Peyer's patch (tissue), 4 donors: ENCODE results near the gene FXR2.

Experiments used
- CTCF ChIP-seq, 6 experiments: fragments of 450-650 bp in 4 of 6; fragments of 200-600 bp in 2 of 6; sonication (generic) in 1 of 6; IDR thresholded peaks; one replicate each; pipeline ENCODE4 v1.5.1; 2017 to 2019; ENCODE audit warnings: antibody characterized with exemption in 6 of 6, mild to moderate bottlenecking in 3 of 6, moderate library complexity in 1 of 6
- POLR2A ChIP-seq, 2 donors: fragments of 450-650 bp; IDR thresholded peaks; one replicate each; pipeline ENCODE4 v1.5.1; 2017; ENCODE audit warnings: antibody characterized with exemption in 2 of 2, mild to moderate bottlenecking in 2 of 2, moderate library complexity in 2 of 2

GRCh38 chr17:7615265-7615747 lies 609 bp upstream of the FXR2 start:
- no peak for TF ChIP-seq CTCF (IDR thresholded peaks at IDR 0.05)
- TF ChIP-seq POLR2A (IDR thresholded peaks at IDR 0.05): no peak
